Right lobe of liver (tissue), 4 donors: ENCODE results near the gene OSMR.

Experiments used
- POLR2A ChIP-seq: fragments of 450-650 bp; IDR thresholded peaks from one replicate; pipeline ENCODE4 v1.6.1; 2017; ENCODE audit warnings: antibody characterized with exemption, mild to moderate bottlenecking
- TF ChIP-seq, protein P1 (sequence below), 4 donors: fragments of 200-600 bp in 3 of 4; fragments of 450-650 bp in 1 of 4; IDR thresholded peaks; one replicate each; pipeline versions ENCODE4 v1.5.1 to v1.8.0; 2016 to 2022; ENCODE audit warnings: antibody characterized with exemption in 4 of 4, mild to moderate bottlenecking in 2 of 4
- donor health status: DM: no; HTN: no; CAD: no.
- donor health status: DM: no; HTN: no; CAD: no.
- donor health status: DM: no; HTN: yes; CAD: no.

- TF ChIP-seq, protein P1, sequence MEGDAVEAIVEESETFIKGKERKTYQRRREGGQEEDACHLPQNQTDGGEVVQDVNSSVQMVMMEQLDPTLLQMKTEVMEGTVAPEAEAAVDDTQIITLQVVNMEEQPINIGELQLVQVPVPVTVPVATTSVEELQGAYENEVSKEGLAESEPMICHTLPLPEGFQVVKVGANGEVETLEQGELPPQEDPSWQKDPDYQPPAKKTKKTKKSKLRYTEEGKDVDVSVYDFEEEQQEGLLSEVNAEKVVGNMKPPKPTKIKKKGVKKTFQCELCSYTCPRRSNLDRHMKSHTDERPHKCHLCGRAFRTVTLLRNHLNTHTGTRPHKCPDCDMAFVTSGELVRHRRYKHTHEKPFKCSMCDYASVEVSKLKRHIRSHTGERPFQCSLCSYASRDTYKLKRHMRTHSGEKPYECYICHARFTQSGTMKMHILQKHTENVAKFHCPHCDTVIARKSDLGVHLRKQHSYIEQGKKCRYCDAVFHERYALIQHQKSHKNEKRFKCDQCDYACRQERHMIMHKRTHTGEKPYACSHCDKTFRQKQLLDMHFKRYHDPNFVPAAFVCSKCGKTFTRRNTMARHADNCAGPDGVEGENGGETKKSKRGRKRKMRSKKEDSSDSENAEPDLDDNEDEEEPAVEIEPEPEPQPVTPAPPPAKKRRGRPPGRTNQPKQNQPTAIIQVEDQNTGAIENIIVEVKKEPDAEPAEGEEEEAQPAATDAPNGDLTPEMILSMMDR (IDR thresholded peaks at IDR 0.05): no peak
- TF ChIP-seq POLR2A: no peak
Observed at GRCh38 chr5:38816083-38817030, 29.5 kb upstream of the OSMR start.
